Measurements from ENCODE around the gene SLC13A5. TPM values are rescaled to one million over a fixed set of nuclear protein-coding genes. Genes with fewer than 3 reads are reported as not detected.

Gene SLC13A5
- total and polyA plus RNA-seq, 10 of the 15 experiments (the other 5 are each of a cell fraction or from before 2014, with no cell fraction given) = 0.23 TPM; not detected in 9

GRCh38 chr17:6651354-6651918, 61.7 kb downstream of the SLC13A5 start, which contains the start of the genes C17orf100 and MED31 (continued):
- TF ChIP-seq ZBTB40 (IDR thresholded peaks at IDR 0.05; ENCODE audit: borderline replicate concordance) (peak; percentile 90), NFYB (IDR thresholded peaks at IDR 0.05; ENCODE audit: insufficient read depth, low read depth, low read length) (no peak), BMI1 (IDR thresholded peaks at IDR 0.05; ENCODE audit: borderline replicate concordance) (peak; percentile 84; the same call in 1 of the 2 replicates), JUND (IDR thresholded peaks at IDR 0.05; ENCODE audit: low read depth, low read length) (no peak), CHD1 (IDR thresholded peaks at IDR 0.05; ENCODE audit: low read depth, low read length) (no peak), ZNF592 (IDR thresholded peaks at IDR 0.05) (no peak), POLR2AphosphoS2 (IDR thresholded peaks at IDR 0.05; ENCODE audit: low read depth, low read length) (no peak), HCFC1 (IDR thresholded peaks at IDR 0.05; ENCODE audit: low read length) (peak; percentile 57), FOS (IDR thresholded peaks at IDR 0.05; ENCODE audit: borderline replicate concordance, extremely low read depth, insufficient read length) (no peak), POLR2A (IDR thresholded peaks at IDR 0.05; ENCODE audit: low read depth, low read length) (peak; percentile 76)
